ACC112 (cell line): ENCODE measurements around the gene PGAP6.
"Not testable (repeated sequence)": the region's sequence is repeated elsewhere in the genome, so short reads cannot be mapped to it uniquely, and the experiment has no call there.

Experiments used
- H2AFZ ChIP-seq: fragments of 200-600 bp; sonication (generic); one replicate; pipeline ENCODE4 v1.6.0; 2017; ENCODE audit warnings: antibody characterized with exemption, low read length; ENCODE audit not compliant: unreplicated experiment
- H3K27ac ChIP-seq: fragments of 200-600 bp; sonication (generic); 2 replicates; pipeline ENCODE4 v1.5.1; 2014; ENCODE audit warnings: low read depth, mild to moderate bottlenecking, antibody characterized with exemption, low read length, moderate library complexity
- H3K27me3 ChIP-seq: fragments of 200-600 bp; sonication (generic); 2 replicates; pipeline ENCODE4 v1.6.1; 2014; ENCODE audit warnings: mild to moderate bottlenecking, antibody characterized with exemption, low read length, moderate library complexity, mixed read lengths; ENCODE audit not compliant: insufficient read depth
- H3K36me3 ChIP-seq: fragments of 200-600 bp; sonication (generic); 2 replicates; pipeline ENCODE4 v1.6.1; 2016; ENCODE audit warnings: mild to moderate bottlenecking, antibody characterized with exemption, low read length, moderate library complexity, mixed read lengths; ENCODE audit not compliant: insufficient read depth
- H3K4me1 ChIP-seq: fragments of 200-600 bp; sonication (generic); one replicate; pipeline ENCODE4 v1.6.1; 2016; ENCODE audit warnings: low read length, mixed read lengths; ENCODE audit not compliant: insufficient read depth, unreplicated experiment, control insufficient read depth
- H3K4me3 ChIP-seq: fragments of 200-600 bp; sonication (generic); 2 replicates; pipeline ENCODE4 v1.5.1; 2014; ENCODE audit warnings: mild to moderate bottlenecking, low read depth, low read length
- H3K79me2 ChIP-seq: fragments of 200-600 bp; sonication (generic); one replicate; pipeline ENCODE4 v1.6.0; 2016; ENCODE audit warnings: low read length; ENCODE audit not compliant: control insufficient read depth, unreplicated experiment, insufficient read depth

The PGAP6 gene

DNA sequence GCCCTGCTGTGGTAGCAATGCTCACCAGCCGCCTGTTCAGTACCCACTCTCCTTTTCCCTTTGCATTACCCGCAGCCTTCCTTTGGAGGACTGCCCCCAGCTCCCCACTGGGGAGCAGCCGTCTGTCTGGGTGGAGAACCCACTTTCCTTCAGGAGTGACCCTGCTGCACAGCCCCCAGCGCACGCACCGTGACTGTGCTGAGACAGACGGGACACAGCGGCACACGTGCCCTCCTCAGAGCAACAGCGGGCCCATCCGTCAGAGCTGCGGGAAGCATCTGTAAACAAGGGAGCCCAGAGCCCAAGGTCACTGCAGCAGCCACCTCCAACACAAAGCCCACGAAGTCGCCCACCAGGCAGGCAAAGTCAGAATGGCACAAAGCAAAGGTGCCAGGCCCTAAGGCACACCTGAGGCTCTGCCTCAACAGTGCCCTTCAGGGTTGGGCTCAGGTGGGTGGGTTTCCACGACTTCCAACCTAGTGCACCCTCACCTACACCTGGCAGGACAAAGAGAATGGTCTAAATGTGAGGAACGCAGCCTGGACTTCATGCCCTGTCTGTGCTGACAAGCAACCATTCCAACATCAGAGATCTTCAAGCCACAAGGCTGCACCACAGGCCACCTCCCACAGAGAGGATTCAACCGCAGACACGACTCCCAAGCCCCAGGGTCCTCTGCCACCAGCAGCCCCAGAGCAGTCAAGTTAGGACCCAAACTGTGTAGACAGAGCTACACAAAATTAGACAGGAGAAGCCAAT lies 39.1 kb downstream of the PGAP6 start:
- Histone ChIP-seq H3K4me3 (no peak overlapping the region), H3K36me3 (peaks cover 17% of the 10 kb centered on the region), H3K79me2 (peaks cover 65% of the 10 kb centered on the region), H3K27me3 (no peaks in the 10 kb centered on the region), H2AFZ (no peak overlapping the region), H3K4me1 (no peaks in the 10 kb centered on the region), H3K27ac (no peak overlapping the region)

DNA sequence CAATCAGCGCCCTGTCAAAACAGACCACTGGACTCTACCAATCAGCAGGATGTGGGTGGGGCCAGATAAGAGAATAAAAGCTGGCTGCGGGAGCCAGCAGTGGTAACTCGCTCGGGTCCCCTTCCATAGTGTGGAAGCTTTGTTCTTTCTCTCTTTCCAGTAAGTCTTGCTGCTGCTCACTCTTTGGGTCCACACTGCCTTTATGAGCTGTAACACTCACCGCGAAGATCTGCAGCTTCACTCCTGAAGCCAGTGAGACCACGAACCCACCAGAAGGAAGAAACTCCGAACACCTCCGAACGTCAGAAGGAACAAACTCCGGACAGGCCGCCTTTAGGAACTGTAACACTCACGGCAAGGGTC lies 39.8 kb downstream of the PGAP6 start:
- not testable (repeated sequence) for H3K4me3 ChIP-seq, H2AFZ ChIP-seq, H3K27me3 ChIP-seq, H3K27ac ChIP-seq, H3K4me1 ChIP-seq
- Histone ChIP-seq H3K79me2 (peaks cover 62% of the 10 kb centered on the region), H3K36me3 (peaks cover 17% of the 10 kb centered on the region)

DNA sequence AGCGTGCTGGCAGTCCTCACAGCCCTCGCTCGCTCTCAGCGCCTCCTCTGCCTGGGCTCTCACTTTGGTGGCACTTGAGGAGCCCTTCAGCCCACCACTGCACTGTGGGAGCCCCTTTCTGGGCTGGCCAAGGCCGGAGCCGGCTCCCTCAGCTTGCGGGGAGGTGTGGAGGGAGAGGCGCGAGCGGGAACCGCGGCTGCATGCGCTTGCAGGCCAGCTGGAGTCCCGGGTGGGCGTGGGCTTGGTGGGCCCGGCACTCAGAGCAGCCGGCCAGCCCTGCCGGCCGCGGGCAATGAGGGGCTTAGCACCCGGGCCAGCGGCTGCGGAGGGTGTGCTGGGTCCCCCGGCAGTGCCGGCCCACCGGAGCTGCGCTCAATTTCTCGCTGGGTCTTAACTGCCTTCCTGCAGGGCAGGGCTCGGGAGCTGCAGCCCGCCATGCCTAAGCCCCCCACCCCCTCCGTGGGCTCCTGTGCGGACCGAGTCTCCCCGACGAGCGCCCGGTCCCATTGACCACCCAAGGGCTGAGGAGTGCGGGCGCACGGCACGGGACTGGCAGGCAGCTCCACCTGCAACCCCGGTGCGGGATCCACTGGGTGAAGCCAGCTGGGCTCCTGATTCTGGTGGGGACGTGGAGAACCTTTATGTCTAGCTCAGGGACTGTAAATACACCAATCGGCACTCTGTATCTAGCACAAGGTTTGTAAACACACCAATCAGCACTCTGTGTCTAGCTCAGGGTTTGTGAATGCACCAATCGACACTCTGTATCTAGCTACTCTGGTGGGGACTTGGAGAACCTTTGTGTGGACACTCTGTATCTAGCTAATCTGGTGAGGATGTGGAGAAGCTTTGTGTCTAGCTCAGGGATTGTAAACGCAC lies 40.4 kb downstream of the PGAP6 start:
- not testable (repeated sequence) for H3K4me1 ChIP-seq, H2AFZ ChIP-seq, H3K4me3 ChIP-seq, H3K27ac ChIP-seq, H3K27me3 ChIP-seq
- peaks cover 13% of the 10 kb centered on the region for H3K36me3 ChIP-seq
- peaks cover 60% of the 10 kb centered on the region for H3K79me2 ChIP-seq

DNA sequence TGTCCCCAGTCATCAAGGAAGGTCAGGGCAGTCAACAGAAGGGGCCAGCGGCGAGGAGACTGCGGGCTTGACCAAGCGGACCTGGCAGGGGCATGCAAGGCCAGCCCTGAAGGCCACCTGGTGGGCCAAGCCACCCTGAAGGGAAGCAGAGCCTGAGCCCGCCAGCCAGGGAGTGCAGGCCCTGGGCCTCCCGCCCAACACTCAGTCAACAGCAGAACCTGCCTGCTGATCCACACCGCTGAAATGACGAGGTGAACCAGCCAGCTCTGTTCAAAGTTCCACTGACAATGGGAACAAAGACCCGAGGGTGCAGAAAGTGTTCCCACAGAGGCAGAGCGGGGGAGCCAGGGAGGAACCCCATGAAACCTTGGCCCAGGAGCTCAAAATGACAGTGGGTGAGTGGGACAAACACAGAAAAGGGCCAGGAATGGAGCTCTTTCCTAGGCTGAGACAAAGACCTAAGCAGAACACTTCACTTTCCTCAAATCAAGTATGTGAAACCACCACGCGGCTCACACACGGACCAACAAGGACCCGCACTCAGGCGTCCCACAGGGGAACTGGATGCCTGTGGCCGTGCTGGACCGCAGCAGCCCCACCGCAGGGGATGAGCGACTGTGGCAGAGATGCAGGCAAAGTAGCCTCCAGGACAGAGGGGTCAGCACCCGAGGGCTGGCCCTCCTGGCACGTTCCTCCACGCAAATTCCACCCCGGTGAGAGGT lies 41.2 kb downstream of the PGAP6 start:
- Histone ChIP-seq H3K36me3 (peaks cover 6% of the 10 kb centered on the region; the same call in 1 of the 2 replicates), H3K27ac (no peak overlapping the region)

GRCh38 chr16:339680-340079 lies 42.1 kb downstream of the PGAP6 start:
- Histone ChIP-seq H3K36me3 (peaks cover 6% of the 10 kb centered on the region; the same call in 1 of the 2 replicates), H3K27ac (no peak overlapping the region), H3K79me2 (peaks cover 61% of the 10 kb centered on the region), H3K4me1 (no peaks in the 10 kb centered on the region), H3K4me3 (no peak overlapping the region), H3K27me3 (no peaks in the 10 kb centered on the region), H2AFZ (no peak overlapping the region)

More for the DNA sequence above, 41.2 kb downstream of the PGAP6 start:
- Histone ChIP-seq H3K4me3 (no peak overlapping the region), H2AFZ (no peak overlapping the region), H3K79me2 (peaks cover 59% of the 10 kb centered on the region), H3K27me3 (no peaks in the 10 kb centered on the region), H3K4me1 (no peaks in the 10 kb centered on the region)

DNA sequence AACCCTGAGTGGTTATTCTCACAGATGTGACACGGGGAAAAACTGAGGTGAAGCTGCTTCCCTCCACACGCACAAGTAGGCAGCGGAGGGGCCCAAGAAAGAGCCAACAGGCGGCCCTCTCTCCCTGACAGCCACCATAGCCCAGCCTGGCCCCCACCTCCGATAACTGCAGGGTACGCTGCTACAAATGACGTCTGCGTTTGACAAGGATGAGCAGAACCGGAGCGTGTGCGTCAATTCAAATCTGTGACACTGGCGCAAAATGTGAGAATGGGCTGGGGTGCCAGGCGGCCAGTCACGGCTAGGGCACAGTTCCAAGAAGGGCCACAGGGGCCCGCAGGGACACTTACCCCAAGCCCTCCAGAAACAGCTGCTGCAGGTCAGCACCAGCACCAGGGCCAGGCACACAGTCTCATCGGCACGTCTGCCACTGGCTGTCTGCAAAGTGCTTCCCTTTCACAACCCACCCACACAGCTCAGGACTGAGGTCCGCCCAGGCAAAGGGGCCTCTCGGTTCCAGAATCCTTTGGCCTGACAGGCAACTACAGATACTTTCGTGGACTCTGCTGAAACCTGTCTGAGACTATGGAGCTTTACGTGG lies 43.7 kb downstream of the PGAP6 start:
- H2AFZ ChIP-seq, result no peak overlapping the region
- H3K4me3 ChIP-seq, result no peak overlapping the region
- H3K27me3 ChIP-seq, result no peaks in the 10 kb centered on the region
- H3K79me2 ChIP-seq, result peaks cover 64% of the 10 kb centered on the region
- H3K36me3 ChIP-seq, result peaks cover 6% of the 10 kb centered on the region; the same call in 1 of the 2 replicates
- H3K27ac ChIP-seq, result no peak overlapping the region
- H3K4me1 ChIP-seq, result no peaks in the 10 kb centered on the region

DNA sequence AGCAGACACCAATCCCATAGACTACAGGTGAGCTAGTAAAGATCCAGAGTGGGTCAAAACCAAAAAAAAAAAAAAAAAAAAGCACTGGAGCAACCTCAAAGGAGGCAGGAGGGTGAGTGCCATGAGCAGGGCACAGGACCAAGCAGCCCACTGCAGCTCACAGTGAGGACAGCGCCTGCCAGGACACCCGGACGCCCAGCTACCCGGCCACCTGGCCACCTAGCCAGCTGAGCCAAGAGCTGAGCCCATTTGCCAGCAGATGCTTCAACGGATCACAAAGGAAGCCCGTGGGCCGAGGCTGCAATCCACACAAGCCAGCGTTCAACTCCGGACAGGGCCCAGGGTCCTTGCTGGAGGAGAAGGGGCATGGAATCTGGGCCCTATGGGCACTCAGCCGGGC lies 44.3 kb downstream of the PGAP6 start:
- peaks cover 61% of the 10 kb centered on the region for H3K79me2 ChIP-seq
- no peak overlapping the region for H3K4me3 ChIP-seq
- no peak overlapping the region for H3K27ac ChIP-seq
- H3K27me3 ChIP-seq, result no peaks in the 10 kb centered on the region
- H3K4me1 ChIP-seq, result no peaks in the 10 kb centered on the region
- peaks cover 2% of the 10 kb centered on the region; the same call in 1 of the 2 replicates for H3K36me3 ChIP-seq
- no peak overlapping the region for H2AFZ ChIP-seq

DNA sequence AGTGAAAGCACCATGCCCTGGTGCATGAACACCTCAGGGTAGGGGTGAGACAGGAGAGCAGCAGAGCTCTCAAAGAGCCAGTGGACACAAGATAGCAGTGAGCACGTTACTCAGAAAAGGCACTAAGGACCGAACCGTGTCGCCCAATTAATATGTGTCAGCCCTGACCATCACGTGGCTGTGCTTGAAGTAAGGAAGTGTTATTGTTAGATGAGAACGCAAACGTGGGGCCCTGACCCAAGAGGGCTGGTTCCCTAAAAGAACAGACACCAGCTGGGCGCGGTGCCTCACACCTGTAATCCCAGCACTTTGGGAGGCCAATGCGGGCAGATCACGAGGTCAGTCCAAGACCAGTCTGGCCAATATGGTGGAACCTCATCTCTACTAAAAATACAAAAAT lies 45.5 kb downstream of the PGAP6 start:
- Histone ChIP-seq H3K79me2 (peaks cover 63% of the 10 kb centered on the region), H3K4me1 (no peaks in the 10 kb centered on the region)

DNA sequence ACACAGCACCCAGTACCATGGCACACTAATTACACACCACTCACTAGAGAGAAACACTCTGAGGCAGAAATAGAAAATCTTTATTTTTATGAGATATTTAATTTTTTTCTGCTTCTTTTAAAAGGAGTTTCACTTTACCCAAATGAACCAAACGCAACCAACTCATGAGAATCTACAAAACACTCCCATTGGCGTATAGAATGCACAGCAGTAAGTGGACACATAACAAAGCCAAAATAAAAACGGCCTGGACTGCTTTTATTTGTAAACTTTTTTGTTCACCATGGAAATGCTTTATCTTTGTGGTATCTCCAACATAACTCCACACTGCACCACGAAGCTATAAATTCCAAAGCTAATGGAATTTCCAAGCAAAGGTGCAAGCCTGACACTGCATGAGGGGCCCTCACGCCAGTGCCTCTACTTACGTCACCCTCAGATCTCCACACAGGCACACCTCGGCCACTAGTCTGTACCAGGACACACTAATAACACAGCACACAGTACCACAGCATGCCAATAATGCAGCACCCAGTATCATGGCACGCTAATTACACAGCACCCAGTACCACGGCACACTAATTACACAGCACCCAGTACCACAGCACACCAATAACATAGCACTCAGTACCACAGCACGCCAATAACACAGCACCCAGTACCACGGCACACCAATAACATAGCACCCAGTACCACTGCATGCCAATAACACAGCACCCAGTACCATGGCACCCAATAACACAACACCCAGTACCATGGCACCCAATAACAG lies 46.7 kb downstream of the PGAP6 start:
- H3K36me3 ChIP-seq, H3K27ac ChIP-seq, H3K4me1 ChIP-seq, H2AFZ ChIP-seq, H3K4me3 ChIP-seq, H3K27me3 ChIP-seq: not testable (repeated sequence)
- peaks cover 59% of the 10 kb centered on the region for H3K79me2 ChIP-seq

More for the DNA sequence above, 45.5 kb downstream of the PGAP6 start:
- H2AFZ ChIP-seq, result no peak overlapping the region
- no peaks in the 10 kb centered on the region for H3K36me3 ChIP-seq
- H3K4me3 ChIP-seq, result no peak overlapping the region
- H3K27ac ChIP-seq, result no peak overlapping the region
- H3K27me3 ChIP-seq, result no peaks in the 10 kb centered on the region
